GM18526 (cell line): ENCODE data around the gene KIF24.

Experiments
- POLR2A ChIP-seq: IDR thresholded peaks from 3 replicates; pipeline ENCODE4 v1.6.1; 2011; ENCODE audit not compliant: insufficient read length; ENCODE audit errors: extremely low read depth

The KIF24 gene

GRCh38 chr9:34370970-34371880, 42.2 kb upstream of the KIF24 start:
- TF ChIP-seq POLR2A, result no peak

- no peak for TF ChIP-seq POLR2A
These were observed 41.4 kb upstream of the KIF24 start for GRCh38 chr9:34370335-34370969.

- no peak for TF ChIP-seq POLR2A
These were observed 40.6 kb upstream of the KIF24 start for GRCh38 chr9:34369636-34370035.

GRCh38 chr9:34366365-34366764, 37.3 kb upstream of the KIF24 start:
- TF ChIP-seq POLR2A, result no peak

- TF ChIP-seq POLR2A, result no peak
These were observed 36.2 kb upstream of the KIF24 start for GRCh38 chr9:34365282-34365681.

- TF ChIP-seq POLR2A, result no peak
These were observed 34.7 kb upstream of the KIF24 start for GRCh38 chr9:34363619-34364351.

GRCh38 chr9:34362614-34363214, 33.6 kb upstream of the KIF24 start:
- no peak for TF ChIP-seq POLR2A

GRCh38 chr9:34349324-34349723, 20.3 kb upstream of the KIF24 start:
- TF ChIP-seq POLR2A, result no peak

GRCh38 chr9:34347800-34348158, 18.7 kb upstream of the KIF24 start:
- TF ChIP-seq POLR2A, result no peak

- TF ChIP-seq POLR2A, result no peak
These were observed 18.1 kb upstream of the KIF24 start for GRCh38 chr9:34346873-34347799.

GRCh38 chr9:34343605-34344004, 14.5 kb upstream of the KIF24 start:
- TF ChIP-seq POLR2A, result no peak

GRCh38 chr9:34343090-34343489, 14.0 kb upstream of the KIF24 start:
- TF ChIP-seq POLR2A, result no peak

- no peak for TF ChIP-seq POLR2A
These were observed 12.7 kb upstream of the KIF24 start for GRCh38 chr9:34341659-34342295.
